H54 (cell line): Measurements from ENCODE around the gene USP16.
A peak's percentile ranks its signal among the peaks of the same experiment; 100 is the strongest.
"Not testable (repeated sequence)": the region's sequence is repeated elsewhere in the genome, so short reads cannot be mapped to it uniquely, and the experiment has no call there.

Source experiments
- DNase-seq: peaks from one replicate; pipeline ENCODE4 v3.0.0; 2011; ENCODE audit warnings: low spot score, mixed read lengths; ENCODE audit not compliant: insufficient read length
- FAIRE-seq: peaks from 3 replicates; lab custom pipeline; 2011; peaks lifted over from hg19 to GRCh38; lab: Jason Lieb, UNC
- POLR2A ChIP-seq: IDR thresholded peaks from 2 replicates; pipeline ENCODE4 v1.6.1; 2011; ENCODE audit warnings: low read depth, mild to moderate bottlenecking, low read length

USP16 gene

DNA sequence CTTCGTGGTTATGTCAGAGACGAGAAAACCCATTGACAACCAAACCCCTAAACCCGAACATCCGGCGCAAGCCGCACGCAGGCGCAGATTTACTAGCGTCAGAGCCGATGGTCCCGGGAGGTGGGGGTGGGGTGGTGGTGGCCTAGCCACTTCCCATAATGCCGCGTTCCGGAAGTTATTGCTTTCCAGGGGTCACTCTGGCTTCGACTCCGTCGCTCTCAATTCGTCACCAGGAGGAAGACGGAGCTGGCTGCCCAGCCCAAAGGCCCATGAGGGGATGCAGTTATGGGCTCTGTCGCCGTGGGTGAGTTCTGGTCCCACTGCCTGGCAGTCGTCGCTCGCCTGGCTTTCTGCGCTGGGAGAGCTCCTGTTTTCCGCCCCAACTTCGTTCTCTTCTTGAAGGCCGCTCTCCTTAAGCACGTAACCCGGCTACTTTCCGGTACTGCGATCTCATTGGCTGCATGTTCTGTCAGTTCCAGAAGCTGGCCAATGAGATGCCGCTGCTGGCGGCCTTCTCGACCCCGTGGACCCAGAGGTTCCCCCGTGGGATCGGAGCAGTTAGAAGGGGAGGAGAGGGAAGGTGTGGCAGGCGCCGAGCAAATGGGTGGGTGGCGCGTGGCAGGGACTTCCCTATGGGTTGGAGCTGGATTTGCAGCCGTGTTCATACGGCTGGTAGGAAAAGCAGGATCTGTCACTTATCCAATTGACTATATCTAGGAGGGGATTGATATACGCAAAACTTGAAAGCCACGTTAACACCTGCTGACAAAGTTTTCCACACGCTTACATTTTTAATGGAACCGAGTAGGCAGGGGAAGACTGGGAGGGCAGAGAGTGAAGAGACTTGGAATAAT lies at the start of gene USP16:
Gene USP16, plus strand, starts transcription at position 195 of the 854 bp plus-strand sequence. CDS start 3,246 bp downstream, outside the sequence.
- FAIRE-seq: peak; percentile 90
- peak; percentile 42 for TF ChIP-seq POLR2A
- DNase-seq: peak; percentile 98

DNA sequence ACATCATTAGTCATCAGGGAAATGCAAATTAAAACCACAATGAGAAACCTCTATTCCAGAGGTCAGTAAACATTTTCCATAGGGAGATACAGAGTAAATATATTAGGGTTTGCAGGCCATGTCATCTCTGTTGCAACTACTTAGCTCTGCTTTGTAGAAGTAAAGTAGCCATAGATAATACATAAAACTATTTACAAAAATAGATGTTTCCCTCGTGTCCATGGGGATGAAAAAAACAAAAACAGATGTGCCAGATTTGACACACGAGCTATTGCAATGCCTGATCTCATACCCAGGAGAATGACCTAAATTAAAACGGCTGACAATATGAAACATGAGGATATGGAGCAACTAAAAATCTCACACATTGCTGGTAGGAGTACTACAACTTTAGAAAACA lies 49.1 kb upstream of the USP16 start:
- TF ChIP-seq POLR2A: no peak
- no peak for DNase-seq
- FAIRE-seq: no peak

GRCh38 chr21:28979092-28979491 lies 45.4 kb upstream of the USP16 start:
- TF ChIP-seq POLR2A: no peak
- FAIRE-seq: peak; percentile 38

DNA sequence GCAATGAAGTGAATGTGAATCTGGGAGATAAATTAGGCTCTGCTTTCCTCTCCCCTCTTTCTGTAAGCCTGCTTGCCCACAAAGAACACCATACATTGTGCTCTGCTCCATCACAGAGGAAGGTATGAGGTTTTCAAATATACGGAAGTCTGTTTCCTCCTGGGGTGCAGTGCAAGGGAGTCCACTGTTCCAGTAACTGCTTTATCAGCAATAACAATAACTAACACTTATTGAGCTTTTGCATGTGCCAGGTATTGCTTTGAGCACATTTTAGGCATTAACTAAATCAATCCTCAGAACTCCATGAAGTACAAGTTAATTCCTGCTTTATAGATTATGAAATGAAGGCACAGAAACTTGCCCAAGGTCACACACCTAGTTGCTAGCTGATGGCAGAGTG lies 41.8 kb upstream of the USP16 start:
- FAIRE-seq (no peak), DNase-seq (no peak)
- TF ChIP-seq POLR2A: no peak

More at GRCh38 chr21:28979092-28979491, 45.4 kb upstream of the USP16 start:
- no peak for DNase-seq

DNA sequence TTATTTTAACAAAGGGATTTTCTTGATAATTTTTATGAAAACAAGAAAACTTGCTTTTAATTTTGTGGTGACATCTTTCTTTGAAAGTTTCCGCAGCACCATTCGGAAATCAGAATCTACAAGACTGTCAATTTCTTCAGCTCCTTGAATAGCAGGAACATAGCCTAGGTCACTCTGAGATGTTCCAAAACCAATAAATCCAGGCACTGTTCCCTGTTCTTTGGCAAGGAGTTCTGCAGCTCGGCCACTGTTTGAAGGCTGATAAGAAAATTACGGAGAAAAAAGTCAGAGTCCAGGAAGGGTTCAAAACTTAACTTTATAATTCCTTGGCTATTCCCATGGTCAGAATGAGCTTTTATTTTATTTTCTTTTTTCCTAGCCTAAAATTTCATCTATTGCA lies 37.8 kb upstream of the USP16 start:
- no peak for TF ChIP-seq POLR2A
- FAIRE-seq (no peak), DNase-seq (no peak)

GRCh38 chr21:28988146-28988545 lies 36.3 kb upstream of the USP16 start:
- DNase-seq, FAIRE-seq: not testable (repeated sequence)

GRCh38 chr21:28991861-28992525 lies 32.5 kb upstream of the USP16 start:
- DNase-seq (no peak), FAIRE-seq (no peak)
- TF ChIP-seq POLR2A: no peak

GRCh38 chr21:28992526-28993292 lies 31.8 kb upstream of the USP16 start, which contains the start of gene LTN1:
LTN1 (minus strand) TSS chr21:28992877; CDS start chr21:28992805, 72 bp downstream.
- DNase-seq: peak; percentile 96
- peak; percentile 95 for FAIRE-seq
- peak; percentile 83 for TF ChIP-seq POLR2A

DNA sequence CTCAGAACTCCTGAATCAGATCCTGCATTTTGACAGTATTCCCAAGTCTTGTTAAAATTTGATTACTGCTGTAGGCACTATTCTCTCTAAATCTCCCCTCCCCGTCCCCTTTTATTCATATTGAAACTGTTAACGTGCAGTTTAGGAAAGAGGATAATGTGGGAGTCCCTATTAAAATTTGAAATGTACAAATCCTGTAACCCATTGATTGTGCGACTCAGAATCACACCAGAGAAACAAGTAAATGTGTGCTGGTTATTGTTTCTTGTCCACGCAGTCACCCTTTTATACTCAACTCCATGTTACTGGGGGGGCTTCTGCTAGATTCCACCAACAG lies 31.2 kb upstream of the USP16 start:
- DNase-seq: no peak
- TF ChIP-seq POLR2A: no peak
- FAIRE-seq: no peak

GRCh38 chr21:29002442-29003144 lies 21.9 kb upstream of the USP16 start:
- FAIRE-seq (no peak), DNase-seq (no peak)
- peak; percentile 75 for TF ChIP-seq POLR2A

DNA sequence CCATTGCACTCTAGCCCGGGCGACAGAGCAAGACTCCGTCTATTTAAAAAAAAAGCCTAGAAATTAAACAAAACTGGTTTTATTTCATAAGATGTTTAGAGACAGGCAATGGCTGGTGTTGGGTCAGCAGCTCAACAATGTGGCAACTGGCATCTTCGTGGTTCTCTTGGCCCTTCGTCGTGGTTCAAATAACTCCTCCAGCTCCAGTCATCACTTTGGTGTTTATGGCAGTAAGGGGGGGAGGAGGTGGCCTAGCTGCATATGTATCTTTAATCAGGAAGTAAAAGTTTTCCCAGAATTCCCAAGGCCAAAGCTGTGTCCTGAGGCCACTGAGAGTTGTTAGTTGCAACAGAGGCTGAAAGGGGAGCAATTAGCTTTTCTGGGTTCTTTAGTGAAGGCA lies 18.8 kb upstream of the USP16 start:
- no peak for FAIRE-seq
- no peak for DNase-seq
- TF ChIP-seq POLR2A: no peak

GRCh38 chr21:29007135-29007534 lies 17.3 kb upstream of the USP16 start:
- no peak for DNase-seq
- no peak for TF ChIP-seq POLR2A
- FAIRE-seq: no peak

DNA sequence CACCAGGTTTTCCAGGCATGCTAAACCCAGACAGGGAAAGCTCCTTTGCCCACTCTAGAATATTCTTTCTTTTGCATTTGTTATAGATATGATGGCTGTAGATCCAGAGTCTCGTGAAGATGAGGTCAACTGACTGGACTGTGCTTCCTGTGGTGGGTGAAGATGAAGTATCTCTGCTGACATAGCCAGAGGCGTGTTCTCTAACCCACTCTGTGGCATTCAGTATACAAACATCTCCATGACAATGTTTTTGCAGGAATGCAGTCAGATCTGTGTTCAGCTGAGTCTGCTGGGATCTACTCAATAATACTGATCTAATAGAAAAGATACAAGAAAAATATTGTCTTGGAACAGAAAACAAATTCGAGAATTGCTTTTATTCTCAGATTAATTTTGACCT lies 16.7 kb upstream of the USP16 start:
- FAIRE-seq: no peak
- no peak for DNase-seq
- no peak for TF ChIP-seq POLR2A
